HG03280 (cell line): Measurements from ENCODE around the gene RNU5D-1.
A peak's percentile ranks its signal among the peaks of the same experiment; 100 is the strongest.
"Not testable (repeated sequence)": the region's sequence is repeated elsewhere in the genome, so short reads cannot be mapped to it uniquely, and the experiment has no call there.

Experiments used
- ATAC-seq: cut with Tn5 transposase; IDR thresholded peaks from one replicate; pipeline ENCODE4 v1.9.1; 2021; ENCODE audit warnings: mild to moderate bottlenecking, moderate library complexity; ENCODE audit not compliant: unreplicated experiment

Gene RNU5D-1

DNA sequence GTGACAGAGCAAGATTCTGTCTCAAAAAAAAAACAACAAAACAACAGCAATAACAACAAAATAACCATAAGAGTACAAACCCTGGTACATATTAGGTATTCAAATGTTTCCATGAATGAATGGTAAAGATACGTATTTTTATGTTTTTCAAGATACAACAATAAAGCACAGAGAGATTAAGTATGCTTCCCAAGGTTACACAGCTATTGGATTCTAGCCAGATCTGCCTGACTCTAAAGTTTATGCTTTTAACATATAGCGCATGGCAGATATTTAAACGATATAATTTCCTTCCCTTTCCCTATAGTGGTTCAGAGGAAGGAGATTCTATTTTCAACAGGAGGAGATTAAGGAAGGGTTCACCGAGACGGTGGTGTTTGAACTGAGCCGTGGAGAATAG is 25.5 kb downstream of the RNU5D-1 start:
- no peak for ATAC-seq

DNA sequence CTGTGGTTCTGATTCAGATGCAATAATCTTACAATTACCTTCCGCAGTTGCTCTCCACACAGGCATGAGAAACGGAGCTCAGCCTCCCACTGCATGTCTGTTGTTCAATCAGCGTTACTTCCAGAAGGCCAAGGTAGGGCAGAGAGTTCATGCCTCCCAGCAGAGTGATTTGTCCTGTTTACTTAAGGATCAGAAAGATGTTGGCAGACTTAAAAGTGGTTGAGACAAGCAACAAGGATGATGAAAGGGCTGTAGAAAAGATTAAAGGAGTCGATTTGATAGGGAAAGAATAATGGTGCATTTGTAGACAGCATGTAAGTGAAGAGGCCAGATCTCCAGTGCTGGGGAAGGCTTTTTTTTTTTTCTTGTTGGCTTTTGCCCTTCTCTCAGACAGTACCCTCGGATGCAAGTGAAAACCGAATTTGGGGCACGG is 29.8 kb downstream of the RNU5D-1 start:
- ATAC-seq: no peak

DNA sequence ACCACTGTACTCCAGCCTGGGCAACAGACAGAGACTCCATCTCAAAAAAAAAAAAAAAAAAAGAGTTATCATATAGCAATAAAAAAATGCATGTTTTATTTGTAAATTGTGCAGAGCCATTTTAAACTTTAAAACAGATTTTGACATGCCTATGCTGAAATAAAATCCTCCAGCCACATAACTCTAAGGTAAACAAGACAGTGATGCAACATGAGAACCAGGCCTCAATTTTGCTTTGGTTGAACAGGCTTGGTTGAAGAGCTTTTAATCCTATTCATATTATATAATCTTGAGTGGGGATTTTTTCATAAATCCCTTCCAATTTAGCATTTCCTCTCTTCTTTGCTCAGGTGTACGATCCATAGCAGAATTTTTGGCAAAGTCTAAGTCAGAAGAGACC is 30.4 kb downstream of the RNU5D-1 start:
- no peak for ATAC-seq

DNA sequence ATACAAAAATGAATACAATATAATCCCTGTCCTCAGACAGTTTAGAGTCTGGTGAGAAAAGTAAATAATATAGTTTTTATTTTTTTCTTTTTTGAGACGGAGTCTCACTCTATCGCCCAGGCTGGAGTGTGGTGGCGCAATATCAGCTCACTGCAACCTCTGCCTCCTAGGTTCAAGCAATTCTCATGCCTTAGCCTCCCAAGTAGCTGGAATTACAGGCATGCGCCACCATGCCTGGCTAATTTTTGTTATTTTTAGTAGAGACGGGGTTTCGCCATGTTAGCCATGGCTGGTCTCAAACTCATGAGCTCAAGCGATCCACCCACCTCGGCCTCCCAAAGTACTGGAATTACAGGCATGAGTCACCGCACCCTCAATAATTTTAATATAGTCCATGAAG is 31.6 kb downstream of the RNU5D-1 start:
- ATAC-seq: not testable (repeated sequence)

DNA sequence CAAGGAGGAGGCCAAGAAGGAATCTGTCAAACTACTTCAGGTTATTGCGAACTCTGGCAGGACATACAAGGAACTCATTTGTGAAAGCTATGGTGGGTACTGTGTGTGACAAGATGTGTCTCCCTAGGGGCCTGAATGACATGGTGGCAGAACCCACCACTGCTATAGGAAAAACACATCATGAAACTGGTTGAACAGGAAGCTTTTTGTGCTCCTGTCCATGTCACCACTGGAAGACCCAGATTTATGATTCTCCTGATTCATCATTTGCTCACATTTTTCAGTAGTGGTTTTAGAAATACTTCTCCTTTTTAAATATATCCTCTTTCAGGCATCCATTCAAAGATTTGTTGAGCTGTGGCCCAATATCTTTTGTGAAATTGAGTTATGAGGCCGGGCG is 32.8 kb downstream of the RNU5D-1 start:
- no peak for ATAC-seq

DNA sequence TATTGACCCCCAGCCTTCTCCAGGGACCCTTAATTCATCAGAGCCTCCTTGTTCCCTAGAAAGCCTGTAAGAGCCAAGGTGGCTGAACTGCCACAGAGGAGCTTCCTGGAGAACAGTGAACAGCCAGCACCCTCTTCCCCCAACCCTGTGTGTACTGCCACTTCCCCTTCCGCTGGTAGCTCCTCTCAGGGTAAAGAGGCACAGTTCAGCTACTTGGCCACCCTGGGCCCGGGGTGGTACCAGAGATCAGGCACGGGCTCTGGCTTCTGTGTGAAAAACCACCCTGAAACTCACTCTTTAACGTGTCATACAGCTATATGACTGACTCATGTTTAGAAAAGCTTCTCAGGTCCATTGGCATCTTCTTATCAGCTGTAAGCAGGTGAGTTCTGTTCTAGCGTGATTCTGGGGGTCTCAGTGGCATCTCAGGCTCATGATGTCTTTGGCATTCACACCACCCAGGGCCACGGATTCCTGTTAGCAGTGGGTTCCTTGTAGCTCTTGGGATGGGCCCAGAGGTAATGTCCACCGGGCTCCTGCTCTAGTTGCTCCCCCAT is 34.1 kb downstream of the RNU5D-1 start:
- ATAC-seq: no peak

DNA sequence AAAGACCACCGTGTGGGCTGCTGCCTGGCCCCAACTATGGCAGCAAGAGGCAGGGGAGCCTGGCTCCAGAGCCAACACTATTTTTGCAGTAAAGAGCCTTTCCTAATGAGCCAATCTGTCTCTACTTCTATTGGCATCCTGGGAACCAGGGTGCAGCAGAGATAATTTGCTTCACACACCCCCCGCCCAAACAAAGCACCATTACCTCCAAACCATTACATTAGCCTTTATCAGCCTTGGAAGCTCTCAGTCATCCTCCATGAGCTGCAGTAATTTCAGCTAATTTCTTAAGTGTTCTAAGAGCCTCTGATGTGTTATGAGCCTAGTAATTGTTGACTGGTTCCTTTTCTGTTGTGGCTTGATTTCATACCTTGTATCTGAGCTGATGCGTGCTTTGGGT is 34.9 kb downstream of the RNU5D-1 start:
- ATAC-seq: no peak

DNA sequence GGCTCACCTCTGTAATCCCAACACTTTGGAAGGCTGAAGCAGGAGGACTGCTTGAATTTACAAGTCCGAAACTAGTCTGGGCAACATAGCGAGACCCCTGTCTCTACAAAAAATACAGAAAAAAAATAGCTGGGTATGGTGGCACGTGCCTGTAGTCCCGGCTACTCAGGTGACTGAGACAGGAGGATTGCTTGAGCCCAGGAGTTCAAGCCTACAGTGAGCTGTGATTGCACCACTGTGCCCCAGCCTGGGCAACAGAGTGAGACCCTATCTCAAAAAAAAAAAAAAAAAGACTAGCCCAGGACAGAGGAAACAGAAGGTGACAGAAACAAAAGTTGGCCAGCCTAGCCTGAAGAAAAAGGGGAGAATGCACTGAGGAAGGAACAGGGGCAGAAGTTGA is 35.3 kb downstream of the RNU5D-1 start:
- no peak for ATAC-seq

DNA sequence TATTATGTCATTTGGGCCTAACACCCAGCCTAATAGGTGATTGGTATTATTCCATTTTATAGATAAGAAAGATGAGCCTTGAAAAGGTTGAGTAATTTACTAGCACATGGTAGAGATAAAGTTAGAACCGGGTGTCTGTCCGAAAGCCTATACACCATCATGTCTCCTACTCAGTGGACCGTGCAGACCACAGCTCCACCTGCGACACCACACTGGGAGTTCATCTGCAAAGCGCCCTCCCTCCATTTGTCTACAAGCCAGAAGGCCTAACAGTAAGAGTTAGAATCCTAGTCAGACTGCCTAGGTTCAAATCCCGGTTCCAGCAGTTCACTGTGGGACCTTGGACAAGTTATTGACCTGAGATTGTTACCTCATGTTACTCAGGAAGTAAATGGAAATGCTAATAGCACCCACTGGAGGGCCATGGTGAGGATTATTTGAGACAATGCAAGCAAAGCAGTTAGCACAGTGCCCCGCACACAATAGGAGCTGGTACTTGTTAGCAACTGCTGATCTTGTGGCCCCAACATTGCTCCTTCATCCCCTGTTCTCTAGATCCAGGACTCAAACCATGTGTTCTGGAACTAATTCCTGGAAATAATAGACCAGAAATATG is 36.0 kb downstream of the RNU5D-1 start:
- peak; percentile 55 for ATAC-seq

DNA sequence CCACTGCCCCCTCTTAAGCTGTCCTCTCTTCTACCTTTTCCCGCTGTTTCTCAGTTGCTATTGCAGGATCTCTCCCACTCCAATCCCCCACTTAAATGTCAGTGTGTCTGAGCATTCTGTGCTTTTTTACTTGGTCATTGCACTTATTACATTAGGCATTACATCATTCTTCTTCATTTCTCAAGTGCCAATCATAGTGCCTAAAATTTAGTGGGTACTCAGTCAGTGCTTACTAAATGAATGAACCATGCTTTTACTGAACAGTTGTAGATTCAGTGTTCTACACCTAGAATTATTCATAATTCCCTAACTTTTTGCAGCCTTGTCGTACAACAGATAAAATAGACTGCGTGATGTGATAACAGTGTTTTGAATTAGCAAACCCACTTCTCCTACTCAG is 37.1 kb downstream of the RNU5D-1 start:
- ATAC-seq: no peak

DNA sequence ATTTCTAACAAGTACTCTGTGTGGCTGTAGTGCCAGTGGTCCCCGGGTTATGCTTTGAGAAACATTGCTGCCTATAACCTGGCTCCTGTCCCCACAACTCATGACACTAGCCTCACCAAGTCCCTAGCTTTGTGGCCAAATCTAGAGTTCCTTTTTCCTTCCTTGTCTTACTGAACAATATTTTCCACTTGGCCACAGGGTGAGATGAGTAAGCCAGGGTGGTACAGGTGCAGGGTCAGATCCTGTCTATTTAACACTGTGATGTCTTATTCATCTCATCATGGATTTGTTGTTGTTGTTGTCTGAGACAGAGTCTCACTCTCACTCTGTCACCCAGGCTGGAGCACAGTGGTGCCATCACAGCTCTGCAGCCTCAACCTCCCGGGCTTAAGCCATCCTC is 37.8 kb downstream of the RNU5D-1 start:
- ATAC-seq: no peak

DNA sequence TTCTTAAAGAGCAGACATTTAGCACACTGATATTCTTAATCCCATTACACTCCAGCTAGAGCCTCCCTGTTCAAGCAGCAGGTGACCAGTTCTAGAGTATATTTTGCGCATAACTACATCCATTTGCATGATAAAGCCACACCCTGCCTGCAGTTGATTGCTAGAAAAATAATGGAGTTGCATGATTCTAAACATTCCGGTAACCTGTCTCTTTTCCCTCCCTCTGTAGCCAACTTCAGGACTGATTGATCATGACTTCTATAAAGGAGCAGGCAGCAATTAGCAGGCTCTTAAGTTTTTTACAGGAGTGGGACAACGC is 41.6 kb downstream of the RNU5D-1 start:
- no peak for ATAC-seq

DNA sequence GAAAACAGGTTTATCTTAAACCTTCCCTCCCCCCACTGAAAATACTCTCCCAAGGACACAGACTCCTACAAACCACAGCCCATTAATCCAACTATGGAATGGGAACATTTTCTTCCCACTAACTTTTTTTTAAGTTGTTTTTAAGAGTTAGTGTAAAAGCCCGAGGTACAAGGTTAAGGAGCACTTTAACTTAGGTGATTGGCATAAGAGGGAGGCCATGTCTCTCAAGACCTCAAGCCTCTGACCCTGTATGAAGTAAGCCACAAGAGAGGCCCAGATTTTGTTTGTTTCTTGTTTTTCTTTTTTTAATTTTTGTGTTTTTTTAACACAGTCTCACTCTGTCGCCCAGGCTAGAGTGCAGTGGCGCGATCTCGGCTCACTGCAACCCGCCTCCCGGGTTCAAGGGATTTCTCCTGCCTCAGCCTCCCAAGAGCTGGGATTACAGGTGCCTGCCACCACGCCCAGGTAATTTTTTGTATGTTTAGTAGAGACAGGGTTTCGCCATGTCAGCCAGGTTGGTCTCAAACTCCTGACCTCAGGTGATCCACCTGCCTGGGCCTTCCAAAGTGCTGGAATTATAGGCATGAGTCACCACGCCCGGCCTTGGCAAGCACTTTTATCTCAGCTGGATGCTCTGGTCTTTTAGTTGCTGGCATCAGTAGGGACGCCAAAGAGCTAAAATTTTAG is 42.1 kb downstream of the RNU5D-1 start:
- no peak for ATAC-seq

DNA sequence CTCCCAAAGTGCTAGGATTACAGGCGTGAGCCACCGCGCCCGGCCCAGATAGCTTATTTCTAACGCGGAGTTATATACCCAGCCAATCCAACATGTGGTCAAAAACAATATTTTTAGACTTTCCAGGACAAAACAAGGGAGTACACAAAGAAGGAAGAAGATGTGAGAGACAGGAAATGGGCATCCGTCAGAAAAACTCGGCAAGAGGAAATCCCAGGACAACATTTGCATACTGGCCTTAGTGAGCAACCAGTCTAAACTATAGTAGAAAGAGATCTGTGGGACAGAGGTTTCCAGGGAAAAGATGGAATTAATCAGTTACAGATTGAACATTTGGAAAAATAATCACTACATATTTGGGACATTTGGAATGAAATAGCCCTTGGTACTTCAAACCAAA is 45.1 kb downstream of the RNU5D-1 start:
- no peak for ATAC-seq

DNA sequence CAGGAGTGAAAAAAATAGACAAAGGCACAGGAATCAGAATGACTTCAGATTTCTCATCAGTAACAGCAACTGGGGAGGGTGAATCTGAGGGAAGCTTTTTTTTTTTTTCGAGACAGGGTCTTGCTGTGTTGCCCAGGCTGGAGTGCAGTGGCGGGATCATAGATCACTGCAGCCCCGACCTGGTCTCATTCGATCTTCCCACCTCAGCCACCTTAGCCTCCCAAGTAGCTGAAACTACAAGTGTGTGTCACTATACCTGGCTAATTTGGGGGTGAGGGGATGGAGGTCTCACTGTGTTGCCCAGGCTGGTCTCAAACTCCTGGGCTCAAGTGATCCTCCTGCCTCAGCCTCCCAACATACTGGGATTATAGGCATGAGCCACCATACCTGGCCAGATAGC is 45.8 kb downstream of the RNU5D-1 start:
- ATAC-seq: no peak

DNA sequence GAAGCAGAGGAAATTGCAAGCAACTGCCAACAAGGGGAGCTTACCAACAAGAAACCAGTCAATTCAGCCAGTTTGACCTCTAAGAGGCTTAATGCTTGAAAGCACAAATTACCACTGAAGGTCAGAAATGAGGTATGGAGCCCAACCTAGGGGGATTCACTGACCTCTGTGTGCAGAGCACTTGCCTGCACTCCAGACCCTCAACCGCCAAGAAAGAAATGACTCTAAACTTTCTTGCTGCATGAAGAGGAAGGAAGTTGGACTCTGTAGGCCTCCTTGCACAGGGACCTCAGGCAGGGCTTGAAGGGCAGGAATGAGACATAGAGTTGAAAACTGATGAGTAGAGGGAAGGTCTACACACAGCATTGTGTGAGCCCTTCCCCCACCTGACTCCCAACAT is 46.4 kb downstream of the RNU5D-1 start:
- peak; percentile 60 for ATAC-seq

DNA sequence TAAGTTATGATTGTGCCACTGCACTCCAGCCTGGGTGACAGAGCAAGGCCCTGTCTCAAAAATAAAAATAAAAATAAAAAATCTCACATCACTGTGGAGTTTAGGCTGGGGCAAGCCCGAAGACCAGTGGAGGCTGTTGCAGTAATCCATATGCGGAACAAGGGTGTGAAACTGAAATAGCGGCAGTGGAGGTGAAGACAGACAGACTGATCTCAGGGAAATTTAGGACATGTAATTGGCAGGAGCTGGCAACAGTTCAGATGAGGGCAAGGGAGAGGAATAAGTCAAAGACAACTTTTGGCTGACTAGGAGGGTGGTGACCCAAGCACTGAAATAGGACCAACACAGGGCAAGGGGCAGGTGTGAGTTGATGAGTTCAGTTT is 48.1 kb downstream of the RNU5D-1 start:
- no peak for ATAC-seq

DNA sequence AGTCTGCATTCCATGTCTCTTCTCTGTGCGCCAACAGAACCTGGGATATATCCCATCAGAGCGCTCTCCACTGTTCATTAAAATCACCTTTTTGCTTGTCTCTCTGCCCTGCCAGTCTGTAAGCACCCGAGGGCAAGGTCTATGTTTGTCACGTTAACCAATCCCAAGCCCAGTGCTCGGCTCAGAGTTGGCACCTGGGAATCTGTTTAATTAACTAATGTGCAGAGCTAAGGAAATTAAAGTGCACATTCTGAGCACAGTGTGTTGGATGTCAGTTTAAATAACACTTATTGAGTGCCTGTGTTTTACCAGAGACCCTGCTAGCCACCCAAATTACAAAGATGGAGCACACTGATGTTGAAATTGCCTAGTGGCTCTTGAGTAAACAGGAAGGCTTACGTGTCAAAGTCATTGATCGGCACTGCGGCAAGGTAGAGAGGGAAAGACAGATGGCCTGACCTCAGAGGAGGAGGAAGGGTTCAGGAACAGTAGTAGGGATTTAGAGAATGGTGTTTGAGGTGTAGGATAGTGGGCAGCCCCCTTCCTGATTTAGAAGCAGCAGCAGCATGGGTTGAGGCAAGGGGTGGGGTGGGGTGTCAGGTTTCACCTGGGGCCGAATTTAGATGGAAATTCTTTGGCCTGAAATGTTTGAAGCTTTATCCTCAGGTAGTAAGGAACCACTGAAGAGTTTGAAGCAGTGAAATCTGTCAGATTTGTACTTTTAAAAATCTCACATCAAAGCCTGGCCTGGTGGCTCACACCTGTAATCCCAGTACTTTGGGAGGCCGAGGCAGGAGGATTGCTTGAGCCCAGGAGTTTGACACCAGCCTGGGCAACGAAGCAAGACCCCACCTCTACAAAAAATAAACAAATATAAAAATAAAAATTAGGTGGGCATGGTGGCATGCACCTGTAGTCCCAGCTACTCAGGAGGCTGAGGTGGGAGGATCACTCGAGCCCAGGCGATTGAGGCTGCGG is 48.8 kb downstream of the RNU5D-1 start:
- no peak for ATAC-seq
